Stimulated activated CD4-positive, alpha-beta T cell treated with anti-CD3 and anti-CD28 coated beads, Interleukin-1b, Interleukin-23, amount 100 ng/mL, for 1 hour (primary cell): ENCODE results near the gene UTP25.
"Not testable (repeated sequence)": the region's sequence is repeated elsewhere in the genome, so short reads cannot be mapped to it uniquely, and the experiment has no call there.

ENCODE experiments used
- DNase-seq, 2 donors: peaks; one replicate each; pipeline ENCODE4 v3.0.0-alpha.2; 2020; ENCODE audit warnings: low read depth in 2 of 2

Gene UTP25

DNA sequence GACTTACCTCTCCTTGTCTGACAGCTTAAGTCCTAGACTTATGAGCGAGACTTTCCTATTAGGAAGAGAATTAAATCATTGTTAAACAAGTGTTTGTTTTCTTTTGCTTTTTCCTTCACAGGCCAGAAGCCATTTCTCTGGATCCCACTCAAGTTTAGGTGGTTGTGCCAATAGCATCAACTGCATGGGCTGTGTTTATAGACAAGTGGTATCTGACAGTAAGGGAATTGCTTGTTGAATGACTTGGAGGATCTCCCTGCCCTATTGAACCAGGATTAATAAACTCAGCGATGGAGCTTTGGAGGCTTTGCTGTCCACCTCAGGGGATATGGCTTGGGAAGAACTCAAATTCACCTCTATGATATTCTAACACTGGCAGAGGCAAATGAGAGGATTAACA lies 43.7 kb downstream of the UTP25 start:
- no peak for DNase-seq

DNA sequence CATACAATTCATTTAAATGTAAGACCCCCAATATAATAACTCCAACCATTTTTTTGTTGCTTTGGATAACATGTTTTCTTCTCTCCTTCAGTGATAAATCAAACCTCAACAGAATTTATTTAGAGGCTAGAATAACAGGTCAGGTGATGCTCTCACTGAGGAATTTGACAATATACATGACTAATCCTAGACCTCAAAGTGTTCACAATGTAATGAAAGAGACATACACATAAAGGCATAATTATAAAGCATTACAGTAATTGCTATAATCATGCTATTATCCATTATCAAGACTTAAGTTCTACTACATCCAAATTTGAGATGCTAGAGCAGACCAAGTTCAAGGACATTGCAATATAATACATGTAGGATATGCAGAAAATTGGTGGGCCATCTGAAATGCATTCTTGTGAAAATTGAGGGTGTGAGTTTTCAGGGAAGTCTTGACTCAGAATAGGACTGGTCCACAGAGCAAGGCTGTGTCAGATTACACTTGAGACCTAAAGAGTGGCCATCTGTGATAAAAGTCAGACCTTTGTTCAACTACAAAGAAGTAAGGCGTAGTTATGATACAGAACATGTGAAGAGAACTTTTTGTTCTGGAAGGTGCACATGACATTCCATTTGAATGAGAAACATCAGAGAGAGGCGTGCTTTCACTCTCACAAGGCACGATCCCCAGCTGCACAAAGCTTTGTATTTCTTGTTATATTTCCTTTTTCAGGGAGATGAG lies 45.5 kb downstream of the UTP25 start:
- DNase-seq, result no peak

DNA sequence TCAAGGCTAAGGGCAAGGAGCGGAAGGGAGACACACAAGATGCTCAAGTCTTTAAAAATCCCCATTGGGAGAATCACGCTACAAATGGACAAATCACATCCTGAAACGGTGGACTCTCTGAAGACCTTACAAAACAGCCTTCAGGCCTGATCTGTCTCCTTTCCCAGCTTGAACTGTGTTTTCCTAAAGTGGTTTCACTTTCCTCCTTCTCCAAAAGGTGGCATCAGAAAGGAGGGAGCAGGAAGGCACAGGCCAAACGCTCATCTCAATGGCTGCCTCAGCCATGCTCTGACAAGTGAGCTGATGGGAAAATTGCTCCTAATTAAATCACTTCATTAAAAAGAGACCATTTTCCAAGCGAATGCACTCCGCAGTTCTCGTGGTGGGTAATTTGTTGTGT lies 47.7 kb downstream of the UTP25 start:
- DNase-seq, result no peak

DNA sequence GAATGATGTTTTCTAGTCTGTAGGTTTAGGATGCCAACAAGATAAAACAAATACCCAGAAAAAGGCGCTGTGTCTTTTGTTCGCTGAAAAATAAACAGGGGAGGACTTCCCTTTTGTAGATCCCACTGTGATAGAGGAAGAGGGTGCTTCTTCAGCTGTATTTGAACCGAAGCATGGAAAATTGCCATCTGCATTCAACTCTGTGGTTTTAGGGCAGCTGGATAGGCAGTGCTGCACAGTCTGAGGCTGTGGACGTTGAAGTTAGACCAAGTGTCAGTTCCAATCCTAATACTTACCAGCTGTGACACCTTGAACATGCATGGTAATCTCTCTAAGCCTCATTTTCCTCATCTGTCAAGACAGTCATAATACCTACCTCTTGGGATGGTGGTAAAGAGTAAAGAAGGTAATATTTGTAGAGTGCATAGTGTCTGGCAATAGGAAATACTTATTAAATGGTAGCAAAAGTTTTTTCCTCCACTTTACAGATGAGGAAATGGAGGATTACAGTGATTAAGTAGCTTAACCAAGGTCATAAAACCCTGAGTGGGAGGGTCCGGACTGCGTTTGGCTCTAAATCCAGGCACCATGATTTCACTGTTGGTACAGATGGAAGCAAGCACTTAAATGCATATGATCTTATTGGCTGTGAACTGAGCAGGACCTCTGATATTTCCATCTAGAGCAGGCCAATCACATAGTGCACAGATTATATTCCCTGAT lies 48.5 kb downstream of the UTP25 start:
- DNase-seq, result no peak

DNA sequence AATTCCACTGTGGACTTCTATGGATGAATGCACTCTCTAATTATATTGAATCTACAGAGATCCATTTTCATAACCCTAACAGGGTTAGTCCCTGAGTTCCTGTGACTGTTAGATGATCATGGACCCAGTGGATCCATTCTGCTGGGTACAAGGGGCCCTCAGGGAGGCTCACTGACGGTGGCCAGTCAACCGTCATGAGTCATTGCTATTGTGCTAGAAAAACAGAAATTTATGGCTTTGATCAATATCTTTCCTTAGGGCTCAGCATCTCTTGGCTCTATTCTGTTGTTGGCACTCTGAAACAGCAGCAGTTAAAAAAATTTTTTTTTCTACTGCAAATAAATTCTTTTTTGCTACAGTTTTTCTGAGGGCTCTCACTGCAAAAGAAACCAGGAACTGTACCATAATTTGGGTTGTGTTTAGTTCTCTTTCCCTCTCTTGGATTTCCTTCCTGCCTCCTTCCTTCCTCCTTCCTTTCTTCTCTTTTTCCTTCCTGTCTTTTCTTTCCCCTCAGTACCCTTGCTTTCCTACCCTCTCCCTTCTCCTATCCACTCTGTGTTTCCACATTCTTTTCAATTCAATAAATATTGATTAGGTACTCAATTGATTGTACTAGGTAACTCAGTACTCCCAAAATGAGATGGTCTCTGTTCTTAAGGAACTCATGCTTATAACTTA lies 49.5 kb downstream of the UTP25 start:
- DNase-seq, result no peak

DNA sequence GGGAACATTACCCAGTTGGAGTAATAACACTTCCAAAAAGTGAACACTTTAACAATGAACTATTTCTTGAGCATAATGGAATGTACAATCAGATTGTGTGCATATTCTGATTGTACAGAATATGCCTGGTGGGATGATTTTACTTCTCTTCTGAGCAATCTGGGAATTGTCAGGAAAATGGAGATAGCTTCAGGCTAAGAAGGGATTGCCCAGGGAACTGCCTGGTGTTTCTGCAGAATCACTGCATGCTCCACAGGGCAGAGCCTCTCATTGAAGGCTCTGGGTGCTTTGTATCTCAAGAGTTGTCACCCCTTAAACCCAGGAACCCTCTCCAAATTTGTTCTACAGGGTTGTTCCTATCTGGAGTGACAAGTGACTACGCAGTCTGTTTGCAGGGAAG lies 51.2 kb downstream of the UTP25 start:
- no peak for DNase-seq

DNA sequence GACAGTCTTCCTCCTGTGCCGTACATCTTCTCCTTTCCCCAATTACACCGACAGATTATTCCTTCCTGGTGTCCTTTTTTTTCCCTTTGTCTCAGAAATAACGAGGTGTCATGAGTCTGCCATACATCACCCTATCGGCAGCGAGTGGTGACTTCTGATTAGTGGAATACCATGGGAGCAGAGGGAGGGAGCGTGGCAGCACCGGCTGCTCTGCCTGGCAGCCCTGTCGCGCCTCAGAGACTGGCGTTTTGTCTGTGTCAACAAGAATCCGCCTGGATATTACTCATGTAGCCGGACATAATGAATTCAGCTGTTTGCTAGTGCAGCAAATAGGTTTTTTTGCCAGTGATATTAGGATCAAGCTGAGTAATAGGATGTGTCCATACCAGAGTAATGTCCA lies 51.8 kb downstream of the UTP25 start:
- DNase-seq, result no peak

DNA sequence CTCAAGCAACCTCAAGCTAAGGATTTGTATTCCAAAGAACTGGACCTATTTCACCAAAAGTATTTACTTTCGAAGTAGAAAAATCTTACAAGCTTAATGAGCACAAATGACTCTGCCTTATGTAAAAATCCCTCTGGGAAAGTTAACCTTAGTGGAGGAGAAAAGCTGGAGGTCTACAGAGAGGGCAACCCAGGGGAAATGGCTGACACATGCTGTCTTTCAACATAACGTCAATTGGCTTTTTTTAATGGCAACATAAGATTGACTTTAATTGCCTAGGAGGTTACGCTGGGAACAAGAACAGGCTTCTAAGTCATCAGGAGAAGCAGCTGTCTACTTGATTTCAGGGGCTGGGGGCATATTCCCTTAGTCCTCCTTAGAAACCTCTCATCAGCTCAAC lies 52.3 kb downstream of the UTP25 start:
- DNase-seq, result no peak

DNA sequence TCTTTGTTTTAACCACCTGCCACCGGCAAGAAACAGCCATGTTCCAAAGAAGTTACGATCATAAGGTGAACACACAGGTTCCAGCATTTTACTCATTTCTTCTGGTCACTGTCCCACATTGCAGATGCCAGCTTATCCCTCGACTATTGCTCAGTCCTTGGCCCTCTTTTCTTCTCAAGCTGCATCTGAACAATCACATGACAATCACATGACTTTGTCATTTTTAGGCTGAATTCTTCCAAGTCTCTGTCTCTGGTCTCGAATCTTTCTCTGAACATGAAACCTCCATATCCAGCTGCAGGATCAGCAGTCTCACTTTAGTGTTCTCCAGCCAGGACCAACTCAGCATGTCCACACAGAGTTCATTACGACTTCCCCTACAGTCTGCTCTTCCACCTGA lies 53.8 kb downstream of the UTP25 start:
- DNase-seq, result no peak

DNA sequence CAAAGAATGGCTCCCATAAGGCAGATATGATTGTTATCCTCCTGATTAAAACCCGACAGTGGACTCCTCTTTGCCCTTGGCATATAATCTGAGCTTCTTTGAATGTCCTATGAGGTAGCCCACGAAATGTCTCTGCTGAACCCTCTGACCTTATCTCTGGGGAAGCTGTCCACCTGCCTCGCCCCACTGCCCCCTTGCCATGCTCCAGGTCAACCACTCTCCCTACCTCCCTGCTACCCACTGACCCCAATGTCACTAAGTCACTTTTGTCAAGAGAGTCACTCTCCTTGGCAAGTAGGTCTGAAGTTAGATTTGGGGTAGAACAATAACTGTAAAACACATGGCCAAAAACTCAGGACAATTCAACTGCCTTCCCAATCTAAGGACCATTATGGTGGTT lies 54.5 kb downstream of the UTP25 start:
- DNase-seq, result no peak

DNA sequence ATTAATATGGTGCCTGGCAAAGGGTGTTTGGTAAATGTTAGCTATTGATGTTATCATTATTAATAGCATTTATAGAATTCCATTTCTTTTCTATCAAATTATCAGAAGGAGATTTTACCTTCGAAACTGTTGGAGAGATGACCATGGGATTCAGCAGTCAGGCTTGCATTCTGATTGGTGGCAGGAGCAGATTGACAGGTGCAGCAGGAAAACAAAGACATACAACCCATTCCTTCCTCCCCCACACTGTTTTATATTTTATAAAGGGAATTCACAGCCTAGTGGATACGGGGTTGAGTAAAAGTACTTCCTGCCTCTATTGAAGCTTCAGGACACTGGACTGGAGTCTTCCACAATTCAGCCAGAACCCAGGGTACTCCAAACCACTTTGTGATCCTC lies 55.2 kb downstream of the UTP25 start:
- DNase-seq, result no peak

DNA sequence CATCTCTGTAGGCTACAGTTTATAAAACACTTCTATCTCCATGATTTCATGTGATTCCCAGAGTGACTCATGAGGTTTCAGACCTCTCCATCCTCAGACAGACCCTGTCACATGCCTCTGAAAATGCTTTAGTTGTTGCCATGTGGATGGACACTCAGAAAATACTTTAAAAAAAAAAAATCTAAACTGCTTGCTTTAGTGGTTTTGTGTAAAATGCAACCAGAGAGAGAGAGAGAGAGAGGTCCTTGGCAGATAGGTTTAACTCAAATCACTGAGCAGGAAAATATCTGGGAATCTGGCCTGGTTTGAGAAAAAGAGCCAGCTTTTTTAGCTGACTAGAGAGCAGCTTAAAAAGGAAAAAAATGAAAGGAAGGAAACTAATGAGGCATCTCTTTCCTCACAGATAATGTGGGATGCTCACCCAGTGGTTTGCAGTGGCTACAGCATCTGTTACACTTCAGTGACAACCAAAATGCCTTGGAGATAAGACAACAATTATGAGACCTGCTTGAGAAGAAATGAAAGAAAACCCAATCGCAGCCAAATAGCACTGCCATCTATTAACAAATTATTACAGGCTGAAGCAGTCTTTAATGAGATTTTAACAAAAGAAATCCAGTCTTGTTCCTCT lies 55.7 kb downstream of the UTP25 start:
- DNase-seq, result no peak

DNA sequence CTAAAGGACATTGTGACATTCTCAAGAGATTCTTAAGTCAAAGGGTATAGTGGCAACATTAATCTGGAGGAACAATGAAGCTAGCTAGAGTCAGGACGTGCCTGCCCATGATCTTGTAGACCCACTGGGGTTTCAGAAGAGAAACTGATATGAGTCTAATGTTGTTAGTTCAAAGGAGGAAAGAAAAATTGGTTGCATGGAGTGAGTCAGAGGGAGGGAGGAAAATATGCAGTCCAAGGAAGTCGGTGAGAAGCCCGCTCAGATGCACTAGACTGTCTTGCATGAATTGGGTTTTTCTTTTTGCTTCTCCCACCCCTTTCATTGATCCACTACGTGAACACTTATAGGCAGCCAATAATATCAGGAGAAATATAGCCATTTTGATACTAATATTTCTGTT lies 56.5 kb downstream of the UTP25 start:
- DNase-seq, result no peak

DNA sequence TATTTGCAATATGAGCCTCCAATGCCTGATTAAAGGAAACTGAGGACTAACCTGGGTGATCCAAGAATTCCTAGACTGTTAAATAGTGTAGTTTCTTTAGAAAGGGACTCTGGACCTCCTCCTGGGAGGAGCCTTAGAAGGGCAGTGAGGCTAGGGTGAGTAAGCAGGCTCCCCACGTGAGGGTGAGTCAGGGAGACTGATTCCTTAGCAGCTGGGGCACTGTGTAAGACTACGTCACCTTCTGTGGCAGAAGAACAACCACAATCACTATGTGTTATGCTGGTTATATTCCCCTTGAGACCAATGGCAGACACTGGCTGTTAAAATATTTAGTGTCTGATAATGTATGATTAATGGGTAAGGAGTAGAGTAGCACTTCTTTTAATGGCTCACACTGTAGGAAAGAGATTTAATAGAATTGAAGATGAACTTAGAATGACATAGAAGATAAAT lies 56.9 kb downstream of the UTP25 start:
- no peak for DNase-seq

DNA sequence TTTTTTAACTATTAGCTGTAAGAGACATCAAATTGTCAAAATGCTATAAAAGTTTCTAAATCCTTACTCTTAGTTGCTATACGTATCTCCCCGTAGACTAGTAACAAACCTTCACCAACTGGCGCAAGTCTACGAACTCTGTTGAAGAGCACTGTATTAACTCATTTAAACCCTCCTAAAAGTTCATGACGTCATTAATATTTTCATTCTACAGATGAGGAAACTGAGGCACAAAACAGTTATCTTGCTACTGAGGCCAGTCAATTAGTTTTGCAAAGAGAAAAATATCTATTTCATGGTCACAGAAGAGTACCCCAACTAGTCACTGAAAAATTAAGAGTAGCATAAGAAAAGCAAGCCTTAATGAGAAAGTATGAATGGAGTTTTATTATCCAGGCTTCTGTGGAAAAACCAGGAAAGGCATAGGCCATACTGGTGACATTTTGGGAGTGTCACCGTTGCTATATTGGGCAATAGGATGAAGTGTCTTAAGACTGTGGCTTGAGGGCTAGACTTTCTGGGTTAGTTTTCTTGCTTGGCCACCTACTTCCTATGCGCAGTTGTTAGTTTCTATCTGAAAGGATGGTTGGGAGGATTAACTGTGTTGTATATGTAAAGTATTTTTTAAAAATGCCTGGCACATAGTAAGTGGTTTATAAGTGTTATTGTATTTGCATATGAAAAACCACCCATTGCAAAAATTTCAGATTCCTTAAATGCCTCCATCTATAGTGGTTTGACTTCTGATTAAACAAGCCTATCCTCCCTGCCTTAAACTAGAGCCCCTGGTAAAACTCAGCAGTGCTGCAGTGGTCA lies 57.8 kb downstream of the UTP25 start:
- no peak for DNase-seq

DNA sequence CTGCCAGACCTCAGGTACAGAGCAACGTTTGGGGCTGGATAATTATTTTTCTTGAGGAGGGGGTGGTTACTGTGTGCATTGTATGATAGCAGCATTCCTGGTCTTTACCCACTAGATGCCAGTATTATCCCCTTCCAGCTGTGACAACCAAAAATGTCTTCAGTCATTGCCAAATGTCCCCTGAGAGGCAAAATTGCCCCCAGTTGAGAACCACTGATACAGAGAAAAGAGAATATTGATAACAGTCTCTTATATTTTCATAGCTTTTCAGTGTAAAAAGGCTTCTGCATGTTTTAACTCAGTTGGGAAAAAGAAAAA lies 58.4 kb downstream of the UTP25 start:
- no peak for DNase-seq

DNA sequence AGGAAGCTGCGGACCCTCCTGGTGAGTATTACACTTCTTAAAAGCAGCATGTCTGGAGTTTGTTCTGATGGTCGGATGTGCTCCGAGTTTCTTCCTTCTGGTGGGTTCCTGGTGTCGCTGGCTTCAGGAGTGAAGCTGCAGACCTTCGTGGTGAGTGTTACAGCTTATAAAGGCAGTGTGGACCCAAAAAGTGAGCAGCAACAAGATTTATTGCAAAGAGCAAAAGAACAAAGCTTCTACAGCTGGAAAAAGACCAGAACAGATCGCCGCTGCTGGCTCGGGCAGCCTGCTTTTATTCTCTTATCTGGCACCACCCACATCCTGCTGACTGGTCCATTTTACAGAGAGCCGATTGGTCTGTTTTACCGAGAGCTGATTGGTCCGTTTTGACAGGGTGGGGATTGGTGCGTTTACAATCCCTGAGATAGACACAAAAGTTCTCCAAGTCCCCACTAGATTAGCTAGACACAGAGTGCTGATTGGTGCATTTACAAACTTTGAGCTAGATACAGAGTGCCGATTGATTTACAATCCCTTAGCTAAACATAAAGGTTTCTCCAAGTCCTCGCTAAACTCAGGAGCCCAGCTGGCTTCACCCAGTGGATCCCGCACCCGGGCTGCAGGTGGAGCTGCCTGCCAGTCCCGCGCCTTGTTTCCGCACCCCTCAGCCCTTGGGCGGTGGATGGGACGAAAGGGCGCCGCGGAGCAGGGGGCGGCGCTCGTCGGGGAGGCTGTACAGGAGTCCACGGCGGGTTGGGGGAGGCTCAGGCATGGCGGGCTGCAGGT lies 60.7 kb downstream of the UTP25 start:
- not testable (repeated sequence) for DNase-seq

DNA sequence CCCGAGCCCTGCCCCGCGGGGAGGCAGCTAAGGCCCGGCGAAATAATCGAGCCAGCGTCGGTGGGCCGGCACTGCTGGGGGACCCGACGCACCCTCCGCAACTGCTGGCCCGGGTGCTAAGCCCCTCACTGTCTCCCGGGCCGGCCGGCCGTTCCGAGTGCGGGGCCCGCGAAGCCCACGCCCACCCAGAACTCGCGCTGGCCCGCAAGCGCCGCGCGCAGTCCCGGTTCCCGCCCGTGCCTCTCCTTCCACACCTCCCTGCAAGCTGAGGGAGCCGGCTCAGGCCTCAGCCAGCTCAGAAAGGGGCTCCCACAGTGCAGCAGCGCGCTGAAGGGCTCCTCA lies 61.3 kb downstream of the UTP25 start:
- DNase-seq, result no peak

DNA sequence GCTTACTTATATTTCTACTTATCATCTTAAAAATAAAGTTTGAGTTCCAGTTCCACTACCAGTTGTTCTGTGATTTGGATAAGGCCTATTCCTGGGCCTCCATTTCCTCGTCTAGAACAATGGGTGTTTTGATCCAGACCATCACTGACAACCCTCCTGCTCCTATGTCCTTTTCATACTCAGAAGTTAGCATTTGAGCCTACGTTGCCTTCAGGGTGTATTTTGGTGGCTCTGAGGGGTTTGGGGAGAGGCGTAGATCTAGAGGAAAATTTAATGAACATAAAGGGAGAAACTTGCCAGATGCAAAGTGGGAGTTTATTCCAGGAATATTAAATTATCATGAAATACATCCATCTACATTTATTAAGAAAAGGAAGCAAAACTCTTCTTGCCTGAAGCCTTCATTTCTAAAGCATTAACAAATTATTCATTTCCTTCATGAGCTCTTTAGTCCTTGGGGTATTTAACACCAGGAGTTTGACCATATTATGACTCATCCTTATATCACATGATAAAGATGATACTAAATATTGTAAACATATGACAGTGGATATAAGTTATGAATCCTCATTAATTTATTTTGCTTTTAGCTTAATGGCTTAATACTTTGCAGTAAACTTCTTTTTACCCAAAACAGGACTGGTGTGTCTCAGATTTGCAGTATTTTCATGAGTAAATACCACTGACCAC lies 63.0 kb downstream of the UTP25 start:
- no peak for DNase-seq

DNA sequence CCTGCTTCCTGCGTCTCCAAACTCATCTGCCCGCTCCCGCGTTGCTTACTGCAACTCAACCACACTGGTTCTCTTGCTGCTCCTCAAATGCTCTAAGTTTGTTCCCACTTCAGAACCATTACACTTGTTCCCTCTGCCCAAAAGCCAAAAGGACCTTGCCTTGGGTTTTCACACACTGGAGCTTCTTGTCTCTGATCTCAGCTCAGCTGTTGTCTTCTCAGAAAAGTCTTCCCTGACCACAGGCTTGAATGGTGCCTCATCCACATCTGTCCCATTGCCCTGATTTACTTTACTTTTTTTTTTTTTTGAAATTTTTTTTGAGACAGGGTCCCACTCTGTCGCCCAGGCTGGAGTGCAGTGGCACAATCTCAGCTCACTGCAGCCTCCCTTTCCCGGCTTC lies 66.0 kb downstream of the UTP25 start:
- no peak for DNase-seq

DNA sequence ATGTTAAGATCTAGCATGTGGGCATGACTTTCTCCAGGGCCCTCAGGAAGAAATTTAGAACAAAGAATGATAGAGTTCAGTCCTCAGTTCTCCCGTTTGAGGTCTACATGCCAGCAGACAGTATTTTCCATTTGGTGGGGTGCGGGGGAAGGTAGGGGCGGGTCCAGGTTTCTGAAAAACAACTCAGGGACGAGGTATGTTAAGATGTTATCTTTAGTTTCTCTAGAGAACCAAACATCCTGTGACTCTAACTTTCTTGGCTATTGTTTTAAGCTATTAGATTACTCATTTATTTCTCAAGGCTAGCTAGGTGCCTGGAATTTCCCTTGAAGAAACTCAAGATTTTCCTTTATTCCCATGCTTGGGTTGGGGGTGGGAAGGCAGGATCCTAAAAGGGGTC lies 67.9 kb downstream of the UTP25 start:
- no peak for DNase-seq
